Activated naive CD4-positive, alpha-beta T cell treated with anti-CD3 and anti-CD28 coated beads, Interleukin-2, amount 50 U/mL, for 72 hours (primary cell): Measurements from ENCODE around the gene PDZRN4. TPM values are rescaled to one million over a fixed set of nuclear protein-coding genes. Genes with fewer than 3 reads are reported as not detected.
A peak's percentile ranks its signal among the peaks of the same experiment; 100 is the strongest.
"Not testable (repeated sequence)": the region's sequence is repeated elsewhere in the genome, so short reads cannot be mapped to it uniquely, and the experiment has no call there.

Experiments
- ATAC-seq, 2 donors: fragments of 150-1000 bp; cut with Tn5 transposase; 2 replicates each; pipeline ENCODE4 v1.10.0; 2021; ENCODE audit warnings: mild to moderate bottlenecking in 2 of 2, moderate library complexity in 2 of 2
- DNase-seq, 2 donors: peaks; one replicate each; pipeline ENCODE4 v3.0.0; 2021 to 2022; ENCODE audit warnings: low spot score in 2 of 2
- H3K27ac Mint-ChIP-seq, 2 donors: one replicate each; pipeline ENCODE4 v1.8.0; 2022; ENCODE audit warnings: mild to moderate bottlenecking in 2 of 2, mixed read lengths in 2 of 2
- H3K36me3 Mint-ChIP-seq, 2 donors: one replicate each; pipeline ENCODE4 v1.8.0; 2022; ENCODE audit warnings: mixed read lengths in 2 of 2
- H3K9me3 Mint-ChIP-seq, 2 donors: one replicate each; pipeline ENCODE4 v1.8.0; 2022; ENCODE audit warnings: mixed read lengths in 2 of 2
- total RNA-seq, 2 donors: library from RNA; stranded (reverse); gene quantifications; one replicate each; pipeline ENCODE4 v1.2.3, GENCODE V29; 2022

The PDZRN4 gene
- total RNA-seq, 2 donors from 2014 or later = not detected

- Mint-ChIP-seq H3K9me3 (no peaks in the 10 kb centered on the region), H3K36me3 (no peaks in the 10 kb centered on the region), H3K27ac (no peak overlapping the region)
- no peak for DNase-seq
- ATAC-seq = no peak
These were observed 66.1 kb downstream of the PDZRN4 start for GRCh38 chr12:41254004-41254914.

- not testable (repeated sequence) for H3K36me3 Mint-ChIP-seq, H3K27ac Mint-ChIP-seq, ATAC-seq, H3K9me3 Mint-ChIP-seq, DNase-seq
These were observed 75.1 kb downstream of the PDZRN4 start for GRCh38 chr12:41263196-41263595.

GRCh38 chr12:41264281-41264680 is 76.2 kb downstream of the PDZRN4 start:
- H3K27ac Mint-ChIP-seq = no peak overlapping the region
- DNase-seq (no peak), ATAC-seq (peak in 1 of 2 donors; percentile 30)
- no peaks in the 10 kb centered on the region for H3K36me3 Mint-ChIP-seq
- no peaks in the 10 kb centered on the region for H3K9me3 Mint-ChIP-seq

GRCh38 chr12:41269056-41269455 is 80.9 kb downstream of the PDZRN4 start:
- no peak for ATAC-seq
- Mint-ChIP-seq H3K36me3 (no peaks in the 10 kb centered on the region), H3K9me3 (no peaks in the 10 kb centered on the region), H3K27ac (no peak overlapping the region)
- DNase-seq = no peak

- no peak overlapping the region for H3K27ac Mint-ChIP-seq
- H3K9me3 Mint-ChIP-seq = no peaks in the 10 kb centered on the region
These were observed 83.4 kb downstream of the PDZRN4 start for GRCh38 chr12:41271489-41271888.

GRCh38 chr12:41274643-41275042 is 86.5 kb downstream of the PDZRN4 start:
- Mint-ChIP-seq H3K36me3 (no peaks in the 10 kb centered on the region), H3K27ac (no peak overlapping the region), H3K9me3 (no peaks in the 10 kb centered on the region)
- no peak for ATAC-seq
- DNase-seq = no peak

More at GRCh38 chr12:41271489-41271888, 83.4 kb downstream of the PDZRN4 start:
- ATAC-seq = no peak
- no peak for DNase-seq
- no peaks in the 10 kb centered on the region for H3K36me3 Mint-ChIP-seq

GRCh38 chr12:41277100-41277945 is 89.2 kb downstream of the PDZRN4 start:
- DNase-seq (no peak), ATAC-seq (no peak)
- Mint-ChIP-seq H3K9me3 (no peaks in the 10 kb centered on the region), H3K27ac (no peak overlapping the region), H3K36me3 (no peaks in the 10 kb centered on the region)

GRCh38 chr12:41277946-41278267 is 89.8 kb downstream of the PDZRN4 start:
- H3K9me3 Mint-ChIP-seq = no peaks in the 10 kb centered on the region
- no peaks in the 10 kb centered on the region for H3K36me3 Mint-ChIP-seq
- DNase-seq (no peak), ATAC-seq (no peak)
- no peak overlapping the region for H3K27ac Mint-ChIP-seq

- DNase-seq, ATAC-seq, H3K27ac Mint-ChIP-seq, H3K36me3 Mint-ChIP-seq, H3K9me3 Mint-ChIP-seq: not testable (repeated sequence)
These were observed 92.4 kb downstream of the PDZRN4 start for GRCh38 chr12:41280341-41281095.

- ATAC-seq, H3K36me3 Mint-ChIP-seq, H3K9me3 Mint-ChIP-seq, H3K27ac Mint-ChIP-seq, DNase-seq: not testable (repeated sequence)
These were observed 97.3 kb downstream of the PDZRN4 start for GRCh38 chr12:41285470-41285869.

GRCh38 chr12:41286426-41286825 is 98.3 kb downstream of the PDZRN4 start:
- no peaks in the 10 kb centered on the region for H3K36me3 Mint-ChIP-seq

GRCh38 chr12:41287500-41288141 is 99.5 kb downstream of the PDZRN4 start:
- no peaks in the 10 kb centered on the region for H3K9me3 Mint-ChIP-seq
- no peaks in the 10 kb centered on the region for H3K36me3 Mint-ChIP-seq

More at GRCh38 chr12:41286426-41286825, 98.3 kb downstream of the PDZRN4 start:
- Mint-ChIP-seq H3K27ac (no peak overlapping the region), H3K9me3 (no peaks in the 10 kb centered on the region)
- no peak for ATAC-seq
- no peak for DNase-seq

GRCh38 chr12:41288142-41288811 is 100.2 kb downstream of the PDZRN4 start:
- no peak overlapping the region for H3K27ac Mint-ChIP-seq
- H3K9me3 Mint-ChIP-seq = no peaks in the 10 kb centered on the region
- no peaks in the 10 kb centered on the region for H3K36me3 Mint-ChIP-seq
- DNase-seq (no peak), ATAC-seq (no peak)

More at GRCh38 chr12:41287500-41288141, 99.5 kb downstream of the PDZRN4 start:
- ATAC-seq (no peak), DNase-seq (no peak)
- no peak overlapping the region for H3K27ac Mint-ChIP-seq

GRCh38 chr12:41289501-41289900 is 101.4 kb downstream of the PDZRN4 start:
- H3K27ac Mint-ChIP-seq = no peak overlapping the region
- ATAC-seq = no peak
- no peak for DNase-seq
- H3K9me3 Mint-ChIP-seq = no peaks in the 10 kb centered on the region
- no peaks in the 10 kb centered on the region for H3K36me3 Mint-ChIP-seq

GRCh38 chr12:41293011-41293410 is 104.9 kb downstream of the PDZRN4 start:
- no peak for DNase-seq
- Mint-ChIP-seq H3K9me3 (no peaks in the 10 kb centered on the region), H3K36me3 (no peaks in the 10 kb centered on the region), H3K27ac (no peak overlapping the region)
- ATAC-seq = no peak

GRCh38 chr12:41293461-41293860 is 105.3 kb downstream of the PDZRN4 start:
- Mint-ChIP-seq H3K9me3 (no peaks in the 10 kb centered on the region), H3K27ac (no peak overlapping the region), H3K36me3 (no peaks in the 10 kb centered on the region)
- DNase-seq (no peak), ATAC-seq (no peak)
